K562 (cell line): ENCODE measurements around the gene AMZ1. TPM values are rescaled to one million over a fixed set of nuclear protein-coding genes. Genes with fewer than 3 reads are reported as not detected.
A peak's percentile ranks its signal among the peaks of the same experiment; 100 is the strongest.

Experiments
- ATAC-seq: fragments of 200-7000 bp; cut with Tn5 transposase; 3 replicates; pipeline ENCODE4 v1.9.1; 2020; ENCODE audit warnings: moderate library complexity
- BruUV-seq: library from RNA; stranded (reverse); fragments of 400-500 nt; replicated peaks from 2 replicates; lab custom pipeline; 2021; lab: Mats Ljungman, UMichigan
- CTCF ChIA-PET: fragments of 300-600 bp; formaldehyde crosslinking; extraction: SDS; loops from one replicate; lab custom pipeline; 2021; ENCODE audit warnings: low intra/inter-chr PET ratio; lab: Yijun Ruan, JAX
- POLR2A ChIA-PET: fragments of 300-600, 350-650 bp; sonication (Branson Sonifier 250); formaldehyde crosslinking; extraction: SDS; loops from one replicate; lab custom pipeline; 2021; ENCODE audit warnings: antibody characterized with exemption, inconsistent platforms; lab: Yijun Ruan, JAX
- DNase-seq, 4 experiments: peaks; one replicate each; pipeline versions ENCODE4 v3.0.0 to v3.0.0-alpha.2; 2011 to 2018; ENCODE audit warnings: low spot score in 3 of 4, mixed read lengths in 3 of 4; ENCODE audit errors: extremely low read depth in 1 of 4
- FAIRE-seq: peaks from 2 replicates; lab custom pipeline; 2011; peaks lifted over from hg19 to GRCh38; lab: Jason Lieb, UNC
- H2AFZ ChIP-seq: 2 replicates; pipeline ENCODE4 v1.6.0; 2011; ENCODE audit warnings: low read depth, low read length, control low read depth, inconsistent platforms
- H3K27ac ChIP-seq: fragments of 200-600 bp; 3 replicates; pipeline ENCODE4 v1.8.0; 2011; ENCODE audit warnings: low read depth, mild to moderate bottlenecking, control low read depth, inconsistent platforms, low read length, moderate library complexity, mixed read lengths; ENCODE audit errors: extremely low read depth
- H3K27me3 ChIP-seq, 2 experiments: fragments of 300-600 bp in 1 of 2; 2 replicates in 1 of 2; 3 replicates in 1 of 2; pipeline versions ENCODE4 v1.6.0 to v1.8.0; 2011; ENCODE audit warnings: inconsistent platforms in 2 of 2, low read length in 2 of 2, mild to moderate bottlenecking in 1 of 2, mixed read lengths in 1 of 2, moderate library complexity in 1 of 2; ENCODE audit not compliant: control insufficient read depth in 2 of 2, insufficient read depth in 2 of 2
- H3K36me3 ChIP-seq: fragments of 300-600 bp; 3 replicates; pipeline ENCODE4 v1.8.0; 2011; ENCODE audit warnings: mild to moderate bottlenecking, low read length, inconsistent platforms; ENCODE audit not compliant: control insufficient read depth, insufficient read depth
- H3K4me1 ChIP-seq, 2 experiments: fragments of 200-600 bp in 1 of 2; replicated peaks in 1 of 2; 2 replicates in 1 of 2; 3 replicates in 1 of 2; pipeline versions ENCODE4 v1.5.1 to v1.8.0; 2011; ENCODE audit warnings: inconsistent platforms in 2 of 2, low read length in 2 of 2, mild to moderate bottlenecking in 1 of 2, mixed read lengths in 1 of 2, moderate library complexity in 1 of 2; ENCODE audit not compliant: control insufficient read depth in 2 of 2, insufficient read depth in 2 of 2
- H3K4me2 ChIP-seq: 2 replicates; pipeline ENCODE4 v1.6.1; 2011; ENCODE audit warnings: low read length, control low read depth, inconsistent platforms, mixed read lengths; ENCODE audit not compliant: insufficient read depth
- H3K4me3 ChIP-seq: fragments of 200-600 bp; sonication (generic), shearing (Covaris generic); 2 replicates; pipeline ENCODE4 v1.5.1; 2016; ENCODE audit warnings: control low read depth, inconsistent platforms
- H3K79me2 ChIP-seq: fragments of 200-600 bp; 3 replicates; pipeline ENCODE4 v1.8.0; 2011; ENCODE audit warnings: low read length, inconsistent platforms; ENCODE audit not compliant: control insufficient read depth, insufficient read depth
- H3K9ac ChIP-seq, 2 experiments: 2 replicates each; pipeline versions ENCODE4 v1.6.0 to v1.6.1; 2011; ENCODE audit warnings: low read depth in 2 of 2, low read length in 2 of 2, control low read depth in 1 of 2, inconsistent platforms in 1 of 2, mild to moderate bottlenecking in 1 of 2, mixed read lengths in 1 of 2; ENCODE audit not compliant: insufficient read depth in 1 of 2
- H3K9me1 ChIP-seq: one replicate; pipeline ENCODE4 v1.6.0; 2011; ENCODE audit warnings: inconsistent platforms, mild to moderate bottlenecking, low read length, moderate library complexity; ENCODE audit not compliant: control insufficient read depth, insufficient read depth
- H3K9me3 ChIP-seq: replicated peaks from 2 replicates; pipeline ENCODE4 v1.5.1; 2011; ENCODE audit warnings: low read depth, low read length, inconsistent platforms; ENCODE audit not compliant: control insufficient read depth, insufficient read depth
- H4K20me1 ChIP-seq: replicated peaks from 2 replicates; pipeline ENCODE4 v1.6.1; 2011; ENCODE audit warnings: low read length, inconsistent platforms, mixed read lengths; ENCODE audit not compliant: control insufficient read depth, insufficient read depth
- ARID2 ChIP-seq: fragments of 450-650 bp; IDR thresholded peaks from 2 replicates; pipeline ENCODE4 v1.6.1; 2017; ENCODE audit warnings: antibody characterized with exemption, mild to moderate bottlenecking
- ATF1 ChIP-seq, 2 experiments: fragments of 450-650 bp in 1 of 2; IDR thresholded peaks; 2 replicates each; pipeline ENCODE4 v1.6.1; 2016; ENCODE audit warnings: missing compliant biosample characterization in 1 of 2, missing genetic modification characterization in 1 of 2
- CBFA2T3 ChIP-seq: fragments of 450-650 bp; IDR thresholded peaks from 2 replicates; pipeline ENCODE4 v1.6.1; 2017
- CBX8 ChIP-seq: fragments of 200-600 bp; sonication (generic); IDR thresholded peaks from 2 replicates; pipeline ENCODE4 v1.6.1; 2012; ENCODE audit warnings: borderline replicate concordance, mixed run types, low read depth, mild to moderate bottlenecking, moderate library complexity, mixed read lengths, low read length, control low read depth, inconsistent platforms; ENCODE audit not compliant: poor library complexity, severe bottlenecking; ENCODE audit errors: extremely low read depth
- FOXK1 ChIP-seq: sonication (generic); formaldehyde crosslinking; IDR thresholded peaks from 2 replicates; pipeline ENCODE4 v1.8.0; 2022; ENCODE audit warnings: missing genetic modification reagents, mild to moderate bottlenecking, borderline replicate concordance
- KAT8 ChIP-seq: fragments of 450-650 bp; IDR thresholded peaks from 2 replicates; pipeline ENCODE4 v1.6.1; 2016; ENCODE audit warnings: low read depth, mild to moderate bottlenecking
- LEF1 ChIP-seq: fragments of 450-650 bp; IDR thresholded peaks from 2 replicates; pipeline ENCODE4 v1.6.1; 2016; ENCODE audit warnings: mild to moderate bottlenecking
- MTA2 ChIP-seq: fragments of 450-650 bp; IDR thresholded peaks from 2 replicates; pipeline ENCODE4 v1.6.1; 2016; ENCODE audit warnings: low read depth
- MYBL2 ChIP-seq, 2 experiments: fragments of 450-650 bp in 1 of 2; sonication (generic) in 1 of 2; formaldehyde crosslinking in 1 of 2; IDR thresholded peaks; 2 replicates each; pipeline versions ENCODE4 v1.6.1 to v1.8.1; 2017 to 2022; ENCODE audit warnings: borderline replicate concordance in 1 of 2, inconsistent platforms in 1 of 2, low read depth in 1 of 2, mild to moderate bottlenecking in 1 of 2, missing genetic modification reagents in 1 of 2, moderate library complexity in 1 of 2
- NFE2 ChIP-seq: IDR thresholded peaks from 2 replicates; pipeline ENCODE4 v1.6.1; 2014; ENCODE audit warnings: antibody characterized with exemption, low read depth
- POU5F1 ChIP-seq: fragments of 150-350 bp; IDR thresholded peaks from 2 replicates; pipeline ENCODE4 v1.6.1; 2014; ENCODE audit warnings: borderline replicate concordance, low read length, low read depth, mild to moderate bottlenecking; ENCODE audit not compliant: partially characterized antibody
- SREBF1 ChIP-seq: fragments of 150-350 bp; IDR thresholded peaks from 2 replicates; pipeline ENCODE4 v1.6.1; 2014; ENCODE audit warnings: antibody characterized with exemption, low read depth, low read length, borderline replicate concordance
- TCF7L2 ChIP-seq: fragments of 150-350 bp; IDR thresholded peaks from 2 replicates; pipeline ENCODE4 v1.6.1; 2016; ENCODE audit warnings: low read depth, mild to moderate bottlenecking, low read length, moderate library complexity
- WGBS: fragments of 100-300 bp; shearing (Covaris generic); methylation state at CpG from one replicate; pipeline ENCODE4 v1.1.6; 2016; ENCODE audit warnings: low coverage, mixed read lengths; ENCODE audit not compliant: insufficient coverage; ENCODE audit errors: missing lambda C conversion rate; 5-methylcytosine and 5-hydroxymethylcytosine counted together
- in situ Hi-C: fragments of 300-500 bp; cut with MboI; formaldehyde crosslinking; loops from 4 replicates; pipeline ENCODE4 v1.15.0; 2018; ENCODE audit warnings: inconsistent platforms, mixed read lengths
- intact Hi-C: fragments of 100-400 bp; cut with micrococcal nuclease; formaldehyde crosslinking; loops from 2 replicates; pipeline ENCODE4 v1.14.2; 2022
- polyA plus RNA-seq, 8 experiments: library from polyadenylated mRNA; depleted of rRNA in 4 of 8; stranded (reverse) in 5 of 8; unstranded in 3 of 8; fragments of >200 nt; fragmentation: Nextera tagmentation in 2 of 8; fragmentation: Illumina TruSeq in 1 of 8; extraction: Ambion mirVana in 2 of 8; extraction: Trizol in 1 of 8; gene quantifications; 2 replicates each; pipeline versions ENCODE4 v1.2.1 to v1.2.3, GENCODE V29; 2011 to 2014; ENCODE audit warnings: inconsistent platforms in 1 of 8, missing spikeins in 1 of 8
- total RNA-seq, 7 experiments: library from RNA; depleted of rRNA in 6 of 7; stranded (reverse); fragments of >200 nt in 6 of 7; fragmentation: Illumina TruSeq in 2 of 7; extraction: Trizol in 2 of 7; gene quantifications; 2 replicates each; pipeline versions ENCODE4 v1.2.1 to v1.2.3, GENCODE V29; 2011 to 2021; ENCODE audit warnings: low replicate concordance in 1 of 7
- TF ChIP-seq, protein P1 (sequence below): fragments of 450-650 bp; formaldehyde crosslinking; IDR thresholded peaks from 2 replicates; pipeline ENCODE4 v1.4.0; 2022; ENCODE audit warnings: missing genetic modification characterization
- TF ChIP-seq, protein P2 (sequence below), 2 experiments: fragments of 200-800 bp in 1 of 2; sonication (Bioruptor generic) in 1 of 2; sonication (generic) in 1 of 2; formaldehyde crosslinking in 1 of 2; IDR thresholded peaks in 1 of 2; conservative IDR thresholded peaks in 1 of 2; 2 replicates each; pipeline versions ENCODE4 v1.5.0 to v1.6.1; 2016 to 2020; ENCODE audit warnings: missing compliant biosample characterization in 1 of 2, missing genetic modification characterization in 1 of 2, missing genetic modification reagents in 1 of 2

The AMZ1 gene
- total and polyA plus RNA-seq, 9 of the 15 experiments (the other 6 are each of a cell fraction or from before 2014, with no cell fraction given), result not detected

DNA sequence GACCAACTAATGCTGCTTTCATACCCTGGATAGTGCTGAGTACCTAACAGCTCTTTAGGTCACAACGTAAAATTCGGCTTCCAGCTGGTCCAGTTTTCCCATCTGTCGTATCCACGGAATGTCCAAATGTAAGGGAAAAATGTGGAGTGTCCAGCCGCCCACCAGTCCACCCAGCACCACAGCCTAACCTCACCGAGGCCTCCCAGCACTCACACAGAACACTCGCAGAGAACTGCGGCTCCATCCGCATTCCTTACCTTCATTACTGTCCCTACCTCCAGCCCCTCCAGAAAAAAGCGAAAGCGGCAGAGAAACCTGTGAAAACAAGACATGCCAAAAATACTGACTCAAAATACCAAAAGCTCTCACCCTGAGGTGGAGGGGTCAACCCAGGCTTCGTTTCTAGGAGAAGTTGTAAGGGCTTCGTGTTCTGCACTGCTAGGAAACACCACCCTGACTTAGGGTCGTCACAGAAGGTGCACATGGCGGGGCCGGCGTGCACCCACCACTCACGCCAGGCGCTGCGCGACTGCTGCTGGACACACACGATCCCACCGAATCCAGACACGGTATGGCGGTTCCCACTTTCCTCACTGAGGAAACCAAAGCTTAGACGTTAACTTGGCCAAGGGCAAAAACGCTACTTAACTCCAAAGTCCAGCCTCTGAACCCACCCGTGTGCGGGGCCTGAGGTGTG, 73.9 kb downstream of the AMZ1 start:
- FAIRE-seq, result no peak
- ATAC-seq, result no peak
- in situ Hi-C loops, result no loop called here
- H3K4me3 ChIP-seq, result no peak overlapping the region
- no peak overlapping the region for H2AFZ ChIP-seq
- BruUV-seq, result no TSS peak
- WGBS, result 87% methylated on average over 27 of the region's 29 CpGs
- peak overlapping the region in 1 of 2 experiments; percentile 56; a peak in 1 of 4 replicates for H3K9ac ChIP-seq
- POLR2A ChIA-PET, result interaction anchor here (0.6 to 2.3 kb wide), 2 partner anchors 9 to 27 kb away, joined by 3 to 10 read pairs; no protein-coding TSS in a partner anchor
- H3K9me3 ChIP-seq, result no peaks in the 10 kb centered on the region
- H3K79me2 ChIP-seq, result peaks cover 16% of the 10 kb centered on the region; the same call in 2 of the 3 replicates
- no peak overlapping the region for H3K4me2 ChIP-seq
- H3K27me3 ChIP-seq, result no peaks in the 10 kb centered on the region
- CTCF ChIA-PET, result no interaction called here
- no peak for DNase-seq
- no peaks in the 10 kb centered on the region for H3K36me3 ChIP-seq
- H4K20me1 ChIP-seq, result 0 out of 2 replicates have a peak, but pooled peaks cover 3% of the 10 kb centered on the region
- no peaks in the 10 kb centered on the region for H3K9me1 ChIP-seq
- H3K27ac ChIP-seq, result no peak overlapping the region
- intact Hi-C loops, result no loop called here
- H3K4me1 ChIP-seq, result peaks cover 32 to 52% of the 10 kb centered on the region in 2 experiments
- TF ChIP-seq, protein P1, sequence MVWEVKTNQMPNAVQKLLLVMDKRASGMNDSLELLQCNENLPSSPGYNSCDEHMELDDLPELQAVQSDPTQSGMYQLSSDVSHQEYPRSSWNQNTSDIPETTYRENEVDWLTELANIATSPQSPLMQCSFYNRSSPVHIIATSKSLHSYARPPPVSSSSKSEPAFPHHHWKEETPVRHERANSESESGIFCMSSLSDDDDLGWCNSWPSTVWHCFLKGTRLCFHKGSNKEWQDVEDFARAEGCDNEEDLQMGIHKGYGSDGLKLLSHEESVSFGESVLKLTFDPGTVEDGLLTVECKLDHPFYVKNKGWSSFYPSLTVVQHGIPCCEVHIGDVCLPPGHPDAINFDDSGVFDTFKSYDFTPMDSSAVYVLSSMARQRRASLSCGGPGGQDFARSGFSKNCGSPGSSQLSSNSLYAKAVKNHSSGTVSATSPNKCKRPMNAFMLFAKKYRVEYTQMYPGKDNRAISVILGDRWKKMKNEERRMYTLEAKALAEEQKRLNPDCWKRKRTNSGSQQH, result no peak
- TF ChIP-seq TCF7L2, result no peak
- no peak for TF ChIP-seq MTA2
- no peak for TF ChIP-seq ARID2
- no peak for TF ChIP-seq KAT8
- no peak for TF ChIP-seq SREBF1
- TF ChIP-seq LEF1, result no peak
- no peak for TF ChIP-seq ATF1 (CRISPR knock-in tag; IDR thresholded peaks at IDR 0.05)
- no peak for TF ChIP-seq ATF1 (tag; IDR thresholded peaks at IDR 0.05)
- TF ChIP-seq CBX8, result no peak
- no peak for TF ChIP-seq POU5F1
- no peak for TF ChIP-seq FOXK1
- TF ChIP-seq MYBL2 (IDR thresholded peaks at IDR 0.05; ENCODE audit: low read depth), result no peak
- TF ChIP-seq MYBL2 (CRISPR knock-in tag; IDR thresholded peaks at IDR 0.05; ENCODE audit: borderline replicate concordance), result no peak
- no peak for TF ChIP-seq NFE2
- no peak for TF ChIP-seq CBFA2T3
- TF ChIP-seq, protein P2, sequence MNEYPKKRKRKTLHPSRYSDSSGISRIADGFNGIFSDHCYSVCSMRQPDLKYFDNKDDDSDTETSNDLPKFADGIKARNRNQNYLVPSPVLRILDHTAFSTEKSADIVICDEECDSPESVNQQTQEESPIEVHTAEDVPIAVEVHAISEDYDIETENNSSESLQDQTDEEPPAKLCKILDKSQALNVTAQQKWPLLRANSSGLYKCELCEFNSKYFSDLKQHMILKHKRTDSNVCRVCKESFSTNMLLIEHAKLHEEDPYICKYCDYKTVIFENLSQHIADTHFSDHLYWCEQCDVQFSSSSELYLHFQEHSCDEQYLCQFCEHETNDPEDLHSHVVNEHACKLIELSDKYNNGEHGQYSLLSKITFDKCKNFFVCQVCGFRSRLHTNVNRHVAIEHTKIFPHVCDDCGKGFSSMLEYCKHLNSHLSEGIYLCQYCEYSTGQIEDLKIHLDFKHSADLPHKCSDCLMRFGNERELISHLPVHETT (CRISPR knock-in tag; conservative IDR thresholded peaks at IDR 0.05 in 1 of 2, IDR thresholded peaks at IDR 0.05 in 1 of 2), result no peak
